IPS-18c (cell line): Measurements from ENCODE around the gene STARD7.

ENCODE experiments used
- H3K4me3 ChIP-seq: 2 replicates; pipeline ENCODE4 v1.7.0; 2013; ENCODE audit warnings: low read depth, mild to moderate bottlenecking, low read length, moderate library complexity; ENCODE audit not compliant: insufficient read depth
- H3K9me3 ChIP-seq: one replicate; pipeline ENCODE4 v1.6.1; 2013; ENCODE audit warnings: mild to moderate bottlenecking, low read length, moderate library complexity; ENCODE audit not compliant: control insufficient read depth, insufficient read depth

The STARD7 gene

GRCh38 chr2:96207073-96207773 lies 1.4 kb downstream of the STARD7 start:
- Histone ChIP-seq H3K4me3 (peak overlapping the region; percentile 97), H3K9me3 (no peaks in the 10 kb centered on the region)

DNA sequence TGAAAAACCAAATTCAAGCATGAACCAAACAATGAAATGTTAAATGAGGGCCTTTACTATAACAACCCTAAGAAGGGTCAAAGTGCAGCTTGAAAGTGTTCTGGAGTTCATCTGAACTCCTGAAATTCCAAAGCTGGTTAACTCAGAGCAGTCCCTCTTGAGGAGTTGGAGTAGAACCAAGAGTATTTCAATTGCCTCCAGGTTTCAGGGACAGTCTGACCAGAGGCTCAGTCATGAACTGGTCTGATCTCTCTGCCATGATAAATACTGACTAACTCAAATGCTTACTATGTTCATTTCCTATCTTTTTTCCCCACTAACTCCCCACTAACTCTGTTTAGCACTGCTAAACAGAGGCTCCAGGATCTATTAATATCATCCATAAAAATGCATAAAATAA lies 2.7 kb downstream of the STARD7 start:
- H3K4me3 ChIP-seq: no peak overlapping the region

DNA sequence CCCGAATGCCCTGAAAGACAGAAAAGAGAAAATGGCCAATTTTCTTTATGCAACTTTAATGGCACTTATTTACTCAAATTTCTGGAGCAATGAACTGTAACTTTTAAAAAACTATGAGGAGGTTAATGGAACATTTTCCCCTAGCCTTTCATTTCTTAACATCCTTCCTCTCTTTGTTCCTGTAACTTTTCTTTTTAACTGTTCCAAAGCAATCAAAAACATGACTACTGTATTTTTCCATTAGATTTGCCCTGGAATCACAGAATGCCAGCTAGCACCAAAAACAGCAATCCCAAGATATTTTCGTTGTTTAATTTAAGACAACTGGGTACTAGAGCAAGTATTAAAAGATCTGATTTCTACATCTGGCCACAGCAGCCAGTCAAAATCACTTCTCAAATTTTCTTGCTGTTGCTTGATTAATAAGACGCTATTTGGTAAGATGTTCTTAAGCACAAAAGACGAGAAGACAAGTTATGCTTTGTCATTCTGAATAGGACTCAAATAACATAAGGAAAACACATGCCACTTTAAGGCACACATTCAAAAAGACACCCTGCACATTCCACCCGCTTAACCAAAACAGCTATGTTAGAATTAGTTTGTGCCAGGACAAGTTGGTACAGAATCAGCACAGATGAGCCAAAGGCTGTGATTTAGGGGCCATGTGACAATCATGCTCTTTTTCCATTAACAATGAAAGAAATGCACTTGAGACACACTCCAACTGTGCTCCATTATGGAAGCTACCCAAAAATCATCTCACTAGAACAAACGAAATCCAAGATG lies 3.6 kb downstream of the STARD7 start:
- H3K9me3 ChIP-seq: no peaks in the 10 kb centered on the region
- no peak overlapping the region for H3K4me3 ChIP-seq

More for the DNA sequence above, 2.7 kb downstream of the STARD7 start:
- no peaks in the 10 kb centered on the region for H3K9me3 ChIP-seq

GRCh38 chr2:96203130-96204028 lies 5.2 kb downstream of the STARD7 start:
- Histone ChIP-seq H3K9me3 (no peaks in the 10 kb centered on the region), H3K4me3 (no peak overlapping the region)

- H3K4me3 ChIP-seq: no peak overlapping the region
Measured at GRCh38 chr2:96202152-96202854, 6.3 kb downstream of the STARD7 start.

GRCh38 chr2:96201338-96201737 lies 7.3 kb downstream of the STARD7 start:
- Histone ChIP-seq H3K4me3 (no peak overlapping the region), H3K9me3 (no peaks in the 10 kb centered on the region)

More at GRCh38 chr2:96202152-96202854, 6.3 kb downstream of the STARD7 start:
- no peaks in the 10 kb centered on the region for H3K9me3 ChIP-seq

DNA sequence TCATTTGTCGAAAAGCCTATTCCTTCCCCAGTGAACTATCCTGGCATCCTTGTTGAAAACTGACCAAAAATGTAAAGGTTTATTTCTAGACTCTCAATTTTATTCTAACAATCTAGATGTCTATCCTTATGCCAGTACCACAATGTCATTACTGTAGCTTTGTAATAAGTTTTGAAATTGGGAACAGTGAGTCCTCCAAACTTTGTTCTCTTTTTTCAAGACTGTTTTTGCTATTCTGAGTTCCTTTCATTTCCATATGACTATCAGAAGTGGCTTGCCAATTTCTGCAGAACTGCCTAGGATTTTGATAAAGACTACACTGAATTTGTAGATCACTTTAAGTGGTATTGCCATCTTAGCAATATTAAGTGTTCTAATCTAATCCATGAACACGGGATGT lies 9.7 kb downstream of the STARD7 start:
- Histone ChIP-seq H3K9me3 (no peaks in the 10 kb centered on the region), H3K4me3 (no peak overlapping the region)

DNA sequence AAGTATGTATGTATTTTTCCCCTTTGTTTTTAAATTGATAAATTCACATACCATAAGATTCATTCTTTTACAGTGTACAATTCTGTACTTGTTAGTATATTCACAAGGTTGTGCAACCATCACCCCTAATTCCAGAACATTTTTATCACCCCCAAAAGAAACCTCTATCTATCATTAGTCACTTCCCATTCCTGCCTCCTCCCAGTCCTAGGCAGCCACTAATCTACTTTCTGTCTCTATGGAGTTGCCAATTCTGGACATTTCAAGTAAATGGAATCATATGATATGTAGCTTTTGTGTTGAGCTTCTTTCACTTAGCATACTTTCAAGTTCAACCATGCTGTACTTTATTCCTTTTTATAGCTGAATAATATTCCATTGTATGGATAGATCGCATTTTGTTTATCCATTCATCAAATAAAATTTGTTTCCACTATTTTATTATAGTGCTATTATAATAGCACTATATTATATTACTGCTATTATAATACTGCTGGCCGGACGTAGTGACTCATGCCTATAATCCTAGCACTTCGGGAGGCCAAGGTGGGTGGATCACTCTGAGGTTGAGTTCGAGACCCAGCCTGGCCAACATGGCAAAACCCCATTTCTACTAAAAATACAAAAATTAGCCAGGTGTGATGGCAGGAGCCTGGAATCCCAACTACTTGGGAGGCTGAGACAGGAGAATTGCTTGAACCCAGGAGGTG lies 10.9 kb downstream of the STARD7 start:
- Histone ChIP-seq H3K4me3 (no peak overlapping the region), H3K9me3 (no peaks in the 10 kb centered on the region)

GRCh38 chr2:96195410-96196066 lies 13.1 kb downstream of the STARD7 start:
- no peaks in the 10 kb centered on the region for H3K9me3 ChIP-seq
- no peak overlapping the region for H3K4me3 ChIP-seq

- no peaks in the 10 kb centered on the region for H3K9me3 ChIP-seq
- no peak overlapping the region for H3K4me3 ChIP-seq
Measured at GRCh38 chr2:96191937-96192670, 16.5 kb downstream of the STARD7 start.

GRCh38 chr2:96188821-96189526 lies 19.7 kb downstream of the STARD7 start:
- H3K9me3 ChIP-seq: no peaks in the 10 kb centered on the region
- H3K4me3 ChIP-seq: no peak overlapping the region

- Histone ChIP-seq H3K9me3 (no peaks in the 10 kb centered on the region), H3K4me3 (no peak overlapping the region)
Measured at GRCh38 chr2:96186562-96186961, 22.1 kb downstream of the STARD7 start.

DNA sequence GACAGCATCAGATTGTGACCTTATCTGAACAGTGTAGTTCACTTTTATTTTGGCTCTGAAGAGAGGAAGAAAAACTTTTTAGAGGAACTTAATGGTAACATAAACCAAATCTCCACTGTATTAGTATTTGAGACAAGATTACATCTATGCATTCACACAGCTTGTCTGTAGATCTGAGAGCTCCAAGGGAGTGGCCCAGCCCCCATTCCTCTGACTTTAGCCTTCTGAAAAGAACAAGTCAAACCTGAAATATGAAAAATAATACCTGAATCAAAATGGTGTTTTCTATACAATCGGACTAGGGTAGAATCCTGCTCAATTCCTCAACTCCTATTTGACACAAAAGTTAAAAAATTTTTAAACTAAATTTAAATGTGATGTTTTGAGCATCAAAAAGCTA lies 23.1 kb downstream of the STARD7 start:
- Histone ChIP-seq H3K9me3 (no peaks in the 10 kb centered on the region), H3K4me3 (no peak overlapping the region)

DNA sequence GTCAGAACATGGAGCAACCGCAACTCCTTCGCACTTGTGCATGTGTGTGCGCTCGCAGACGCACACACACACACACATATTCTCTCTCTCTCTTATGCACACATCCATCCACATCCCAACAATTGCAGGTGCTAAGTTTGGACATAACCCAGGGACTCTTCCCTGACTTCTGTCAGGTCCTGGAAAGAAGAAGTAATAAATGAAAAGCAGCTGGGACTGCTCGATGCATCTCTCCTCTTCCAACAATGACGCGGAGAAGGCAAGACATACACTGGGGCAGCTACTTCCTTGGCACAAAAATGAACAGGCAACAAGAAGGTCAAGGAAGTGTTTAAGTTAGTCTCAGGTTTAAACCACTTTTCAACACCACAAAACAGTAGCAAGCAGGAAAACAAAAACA lies 23.6 kb downstream of the STARD7 start:
- H3K9me3 ChIP-seq: no peaks in the 10 kb centered on the region
- H3K4me3 ChIP-seq: no peak overlapping the region

- Histone ChIP-seq H3K9me3 (no peaks in the 10 kb centered on the region), H3K4me3 (no peak overlapping the region)
Measured at GRCh38 chr2:96184188-96184587, 24.4 kb downstream of the STARD7 start.
